Suprapubic skin (tissue), 4 donors: ENCODE data around the gene DEFB116. TPM values are rescaled to one million over a fixed set of nuclear protein-coding genes. Genes with fewer than 3 reads are reported as not detected.

Experiments
- DNase-seq, 2 donors: peaks; one replicate each; pipeline ENCODE4 v3.0.0-alpha.2; 2019; ENCODE audit warnings: low spot score in 2 of 2
- H3K27ac ChIP-seq: fragments of 200-600 bp; sonication (generic); one replicate; pipeline ENCODE4 v1.5.1; 2019
- H3K27me3 ChIP-seq: fragments of 200-600 bp; sonication (generic); one replicate; pipeline ENCODE4 v1.5.1; 2019
- H3K36me3 ChIP-seq: fragments of 200-600 bp; sonication (generic); one replicate; pipeline ENCODE4 v1.5.1; 2019
- H3K4me1 ChIP-seq: fragments of 200-600 bp; sonication (generic); one replicate; pipeline ENCODE4 v1.5.1; 2019
- H3K4me3 ChIP-seq: fragments of 200-600 bp; sonication (generic); one replicate; pipeline ENCODE4 v1.5.1; 2019; ENCODE audit warnings: mild to moderate bottlenecking
- H3K9me3 ChIP-seq: fragments of 200-600 bp; sonication (generic); one replicate; pipeline ENCODE4 v1.5.1; 2019
- EP300 ChIP-seq: sonication (generic); formaldehyde crosslinking; IDR thresholded peaks from one replicate; pipeline ENCODE4 v1.6.1; 2017; ENCODE audit warnings: antibody characterized with exemption
- POLR2A ChIP-seq, 2 donors: fragments of 450-650 bp; IDR thresholded peaks; one replicate each; pipeline ENCODE4 v1.6.1; 2017; ENCODE audit warnings: antibody characterized with exemption in 2 of 2, mild to moderate bottlenecking in 2 of 2, moderate library complexity in 2 of 2
- POLR2AphosphoS5 ChIP-seq, 3 donors: sonication (generic); formaldehyde crosslinking; IDR thresholded peaks; one replicate each; pipeline ENCODE4 v1.6.1; 2017; ENCODE audit warnings: antibody characterized with exemption in 3 of 3
- WGBS: methylation state at CpG from one replicate; pipeline ENCODE4 v1.1.5; 2018; 5-methylcytosine and 5-hydroxymethylcytosine counted together
- total RNA-seq, 4 donors: library from RNA; depleted of rRNA; stranded (reverse); fragments of >200 nt; gene quantifications; one replicate each; pipeline ENCODE4 v1.1.0, GENCODE V29; 2016
- TF ChIP-seq, protein P1 (sequence below), 2 donors: fragments of 200-600 bp in 1 of 2; fragments of 450-650 bp in 1 of 2; sonication (generic) in 1 of 2; IDR thresholded peaks; one replicate each; pipeline ENCODE4 v1.5.1; 2016 to 2019; ENCODE audit warnings: antibody characterized with exemption in 2 of 2, mild to moderate bottlenecking in 1 of 2, moderate library complexity in 1 of 2

DEFB116 gene
- total RNA-seq, 4 donors from 2014 or later, result not detected

DNA sequence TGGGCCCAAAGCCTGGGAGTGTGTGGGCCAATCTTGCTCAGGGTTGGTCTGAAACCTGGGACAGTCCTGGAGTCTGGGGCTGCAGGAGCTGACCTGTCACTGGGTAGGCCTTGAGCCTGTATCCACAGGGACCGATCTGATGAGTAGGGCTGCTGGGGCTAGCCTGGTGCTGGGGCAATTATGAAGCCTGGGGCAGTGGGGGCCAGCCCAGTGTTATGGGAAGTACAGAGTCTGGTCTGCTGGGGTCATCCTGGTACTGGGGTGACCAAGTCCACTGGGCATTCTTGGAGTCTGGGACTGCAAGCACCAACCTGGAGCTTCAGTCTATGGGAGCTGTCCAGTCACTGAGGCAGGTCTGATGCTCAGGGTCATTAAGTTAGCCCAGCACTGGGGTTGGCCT, 30.2 kb downstream of the DEFB116 start:
- Histone ChIP-seq H3K4me3 (no peak overlapping the region), H3K36me3 (no peaks in the 10 kb centered on the region), H3K27me3 (no peaks in the 10 kb centered on the region), H3K9me3 (peaks cover 19% of the 10 kb centered on the region), H3K27ac (no peak overlapping the region), H3K4me1 (no peaks in the 10 kb centered on the region)
- TF ChIP-seq, protein P1, sequence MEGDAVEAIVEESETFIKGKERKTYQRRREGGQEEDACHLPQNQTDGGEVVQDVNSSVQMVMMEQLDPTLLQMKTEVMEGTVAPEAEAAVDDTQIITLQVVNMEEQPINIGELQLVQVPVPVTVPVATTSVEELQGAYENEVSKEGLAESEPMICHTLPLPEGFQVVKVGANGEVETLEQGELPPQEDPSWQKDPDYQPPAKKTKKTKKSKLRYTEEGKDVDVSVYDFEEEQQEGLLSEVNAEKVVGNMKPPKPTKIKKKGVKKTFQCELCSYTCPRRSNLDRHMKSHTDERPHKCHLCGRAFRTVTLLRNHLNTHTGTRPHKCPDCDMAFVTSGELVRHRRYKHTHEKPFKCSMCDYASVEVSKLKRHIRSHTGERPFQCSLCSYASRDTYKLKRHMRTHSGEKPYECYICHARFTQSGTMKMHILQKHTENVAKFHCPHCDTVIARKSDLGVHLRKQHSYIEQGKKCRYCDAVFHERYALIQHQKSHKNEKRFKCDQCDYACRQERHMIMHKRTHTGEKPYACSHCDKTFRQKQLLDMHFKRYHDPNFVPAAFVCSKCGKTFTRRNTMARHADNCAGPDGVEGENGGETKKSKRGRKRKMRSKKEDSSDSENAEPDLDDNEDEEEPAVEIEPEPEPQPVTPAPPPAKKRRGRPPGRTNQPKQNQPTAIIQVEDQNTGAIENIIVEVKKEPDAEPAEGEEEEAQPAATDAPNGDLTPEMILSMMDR (IDR thresholded peaks at IDR 0.05), result no peak
- TF ChIP-seq POLR2A (IDR thresholded peaks at IDR 0.05) (no peak), POLR2AphosphoS5 (IDR thresholded peaks at IDR 0.05) (no peak), EP300 (no peak)
- DNase-seq, result no peak
- WGBS, result no CpG with 5 or more reads among the region's 1 CpG

DNA sequence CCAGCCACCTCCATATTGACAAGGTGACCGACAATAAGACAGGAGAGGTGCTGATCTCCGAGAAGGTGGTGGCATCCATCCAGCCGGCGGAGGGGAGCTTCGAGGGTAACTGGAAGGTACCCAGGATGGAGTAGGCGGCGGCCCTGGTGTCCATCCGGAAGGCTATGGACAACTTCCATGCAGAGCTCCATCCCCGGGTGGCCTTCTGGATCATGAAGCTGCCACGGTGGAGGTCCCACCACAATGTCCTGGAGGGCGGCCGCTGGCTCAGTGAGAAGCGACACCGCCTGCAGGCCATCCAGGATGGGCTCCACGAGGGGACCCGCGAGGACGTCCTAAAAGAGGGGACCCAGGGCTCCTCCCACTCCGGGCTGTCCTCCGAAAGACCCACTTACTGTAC, 33.9 kb downstream of the DEFB116 start:
- H3K36me3 ChIP-seq, result no peaks in the 10 kb centered on the region
- H3K9me3 ChIP-seq, result peaks cover 39% of the 10 kb centered on the region
- H3K27ac ChIP-seq, result no peak overlapping the region
- H3K4me1 ChIP-seq, result no peaks in the 10 kb centered on the region
- 75% methylated on average over 14 of the region's 20 CpGs for WGBS
- TF ChIP-seq POLR2A (IDR thresholded peaks at IDR 0.05) (no peak), EP300 (no peak), POLR2AphosphoS5 (IDR thresholded peaks at IDR 0.05) (no peak)
- H3K27me3 ChIP-seq, result no peaks in the 10 kb centered on the region
- H3K4me3 ChIP-seq, result no peak overlapping the region
- DNase-seq, result no peak

DNA sequence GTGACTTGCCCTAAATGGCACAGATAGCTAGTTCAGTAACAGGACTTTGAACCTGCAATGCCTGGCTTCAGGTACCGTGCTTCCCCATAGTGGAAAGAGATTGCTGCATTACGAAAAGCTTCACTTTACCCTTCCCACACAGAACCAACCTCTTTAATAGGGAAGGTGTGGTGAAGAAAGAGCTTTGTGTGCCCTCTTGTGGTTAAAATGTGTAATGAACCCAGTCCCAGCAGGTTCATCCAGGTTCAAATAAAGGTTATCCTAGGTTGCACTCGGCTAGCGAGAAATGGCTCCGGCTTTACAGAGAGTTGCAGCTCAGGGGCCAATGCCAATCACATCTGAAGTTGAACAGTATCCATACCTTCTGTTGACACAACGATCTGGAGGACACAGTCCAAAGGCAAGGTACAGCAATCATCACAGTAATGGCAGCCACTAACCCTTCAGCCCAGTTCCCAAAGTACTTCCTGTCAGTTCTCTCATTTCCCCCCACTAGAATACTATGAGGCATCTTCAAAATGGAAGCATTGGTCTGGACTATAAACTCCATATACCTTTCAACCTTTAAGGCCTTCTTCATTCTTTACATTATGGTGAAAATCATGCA, 48.0 kb downstream of the DEFB116 start:
- no peak for DNase-seq
- 78% methylated on average over 6 of the region's 6 CpGs for WGBS
- Histone ChIP-seq H3K4me3 (no peak overlapping the region), H3K9me3 (peaks cover 12% of the 10 kb centered on the region), H3K36me3 (no peaks in the 10 kb centered on the region), H3K4me1 (no peaks in the 10 kb centered on the region), H3K27me3 (no peaks in the 10 kb centered on the region), H3K27ac (no peak overlapping the region)
- TF ChIP-seq POLR2A (IDR thresholded peaks at IDR 0.05), result no peak
- no peak for TF ChIP-seq EP300
- TF ChIP-seq POLR2AphosphoS5 (IDR thresholded peaks at IDR 0.05), result no peak

DNA sequence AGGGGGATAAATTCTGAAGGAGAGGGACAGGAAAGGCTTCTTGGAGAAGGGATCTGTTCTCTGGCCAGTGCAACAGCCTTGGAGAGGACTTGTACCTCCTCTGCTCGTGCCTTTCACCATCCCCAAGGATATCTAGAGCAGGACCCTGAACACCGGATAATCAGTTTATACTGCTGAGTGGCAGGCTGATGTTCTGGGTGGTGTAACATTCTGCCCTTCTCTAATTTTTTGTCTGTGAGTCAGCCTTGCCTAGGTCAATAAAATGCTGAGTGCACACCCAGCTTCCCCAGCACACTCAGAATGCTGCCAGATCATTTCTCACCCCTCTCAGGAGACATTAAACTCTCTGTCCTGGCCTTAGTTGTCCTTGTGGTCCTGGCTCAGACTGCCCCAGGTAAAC, 51.0 kb downstream of the DEFB116 start, which contains the start of gene DEFB115:
Gene DEFB115, plus strand, starts transcription at position 301 of the 400 bp plus-strand sequence. Its CDS starts 0 bp downstream, at position 301.
- 43% methylated on average over 2 of the region's 2 CpGs for WGBS
- H3K9me3 ChIP-seq, result peaks cover 12% of the 10 kb centered on the region
- TF ChIP-seq, protein P1 (IDR thresholded peaks at IDR 0.05), result no peak
- TF ChIP-seq POLR2AphosphoS5 (IDR thresholded peaks at IDR 0.05) (no peak), POLR2A (IDR thresholded peaks at IDR 0.05) (no peak), EP300 (no peak)
- H3K36me3 ChIP-seq, result no peaks in the 10 kb centered on the region
- no peak for DNase-seq
- H3K4me3 ChIP-seq, result no peak within 1 kb of the TSS
- no peaks in the 10 kb centered on the region for H3K27me3 ChIP-seq
- H3K27ac ChIP-seq, result no peak within 1 kb of the TSS
- no peaks in the 10 kb centered on the region for H3K4me1 ChIP-seq

DNA sequence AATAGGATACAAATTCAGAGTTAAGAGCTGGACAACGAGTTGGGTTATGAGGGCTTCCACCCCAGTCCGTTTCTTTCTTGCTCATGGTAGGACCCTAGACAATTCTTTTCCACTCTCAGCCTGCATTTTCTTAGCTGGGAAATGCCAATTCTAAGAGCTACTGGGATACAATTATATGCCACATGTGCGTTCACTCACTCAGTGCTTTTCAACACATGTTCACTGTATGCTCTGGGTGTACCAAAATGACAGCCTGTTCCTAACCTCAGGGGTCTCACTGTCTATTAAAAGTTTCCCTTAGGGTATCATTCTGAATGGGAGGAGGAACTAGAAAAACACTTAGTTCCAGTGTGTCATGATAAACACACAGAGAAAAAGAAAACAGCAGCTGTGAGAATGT, 51.4 kb downstream of the DEFB116 start:
- H3K9me3 ChIP-seq, result peaks cover 12% of the 10 kb centered on the region
- no peaks in the 10 kb centered on the region for H3K4me1 ChIP-seq
- DNase-seq, result no peak
- TF ChIP-seq POLR2A (IDR thresholded peaks at IDR 0.05) (no peak), POLR2AphosphoS5 (IDR thresholded peaks at IDR 0.05) (no peak), EP300 (no peak)
- 38% methylated on average over 3 of the region's 3 CpGs for WGBS
- H3K27me3 ChIP-seq, result no peaks in the 10 kb centered on the region
- no peaks in the 10 kb centered on the region for H3K36me3 ChIP-seq
- H3K27ac ChIP-seq, result no peak overlapping the region
- H3K4me3 ChIP-seq, result no peak overlapping the region

Other genes starting within 250 kb of the DEFB116 start
- gene DEFB115, start 50.9 kb downstream of the DEFB116 start, total RNA-seq, result not detected
- gene DEFB118, start 60.0 kb upstream of the DEFB116 start, total RNA-seq, result not detected
- gene DEFB119, start 82.0 kb upstream of the DEFB116 start, total RNA-seq, result not detected
- not detected for gene DEFB121, start 97.6 kb upstream of the DEFB116 start, total RNA-seq
- not detected for gene DEFB123, start 132.0 kb upstream of the DEFB116 start, total RNA-seq
- gene DEFB124, start 166.5 kb upstream of the DEFB116 start, total RNA-seq, result not detected
- gene REM1, start 166.7 kb upstream of the DEFB116 start, total RNA-seq, result 1 to 10 TPM in 1 of 4 donors, under 1 TPM in 2, not detected in 1; 0.57 to 2.3 (median 0.64) TPM
- 10 to 100 TPM; 44.3 to 59.7 (median 54.4) TPM for gene HM13, start 205.9 kb upstream of the DEFB116 start, total RNA-seq